ENCODE data around the gene EGF.

The EGF gene

GRCh38 chr4:109952612-109953011, 39.9 kb downstream of the EGF start:
- peak; percentile 28; the same call in 1 of the 2 replicates for TF ChIP-seq CTCF (IDR thresholded peaks at IDR 0.05; ENCODE audit: control insufficient read depth, extremely low read depth, insufficient read depth)
- no peak overlapping the region for H3K4me3 ChIP-seq (ENCODE audit: low read depth, low read length)
- DNase-seq (ENCODE audit: low read depth): no peak

DNA sequence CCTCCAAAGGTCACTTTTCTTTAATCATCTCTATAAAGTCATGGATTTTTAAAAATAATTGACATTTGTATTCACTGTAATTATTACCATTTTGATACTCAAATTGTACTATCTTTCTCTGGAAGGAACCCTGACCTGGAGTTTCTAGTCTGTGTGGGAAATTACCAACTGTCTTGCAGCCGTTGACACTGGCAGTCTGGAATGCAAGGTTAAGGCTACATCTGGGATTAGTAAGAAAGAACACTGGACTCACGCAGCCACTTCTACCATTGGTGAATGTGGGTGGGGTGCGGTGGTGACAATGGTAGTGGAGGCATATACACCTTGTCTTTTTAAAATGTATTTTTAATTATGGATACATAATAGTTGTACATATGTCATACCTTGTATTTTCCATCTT, 40.9 kb downstream of the EGF start:
- DNase-seq (ENCODE audit: low read depth): no peak
- H3K4me3 ChIP-seq (ENCODE audit: low read depth, low read length): no peak overlapping the region
- TF ChIP-seq CTCF (IDR thresholded peaks at IDR 0.05; ENCODE audit: control insufficient read depth, extremely low read depth, insufficient read depth): no peak

DNA sequence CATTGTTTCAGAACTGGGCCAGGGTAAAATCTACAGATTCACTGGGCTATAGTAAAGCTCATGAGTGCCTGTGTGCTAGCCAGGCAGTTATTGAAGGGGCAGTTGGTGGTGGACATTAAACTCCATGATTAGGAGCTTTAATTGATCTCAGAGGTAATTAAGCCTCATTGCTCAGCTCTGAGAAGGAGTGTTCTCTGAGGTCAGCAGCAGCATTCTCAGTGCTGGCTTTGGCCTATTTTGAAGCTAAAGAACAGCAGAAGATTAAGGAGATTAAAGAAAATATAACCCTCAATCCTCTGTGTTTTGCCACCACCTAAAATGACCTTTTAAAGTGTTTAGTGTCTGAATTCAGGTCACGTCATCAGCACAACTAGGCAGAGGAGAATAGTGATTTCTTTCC, 42.5 kb downstream of the EGF start:
- TF ChIP-seq CTCF (IDR thresholded peaks at IDR 0.05; ENCODE audit: control insufficient read depth, extremely low read depth, insufficient read depth): no peak
- no peak overlapping the region for H3K4me3 ChIP-seq (ENCODE audit: low read depth, low read length)
- no peak for DNase-seq (ENCODE audit: low read depth)

- no peak for DNase-seq (ENCODE audit: low read depth)
- no peak for TF ChIP-seq CTCF (IDR thresholded peaks at IDR 0.05; ENCODE audit: control insufficient read depth, extremely low read depth, insufficient read depth)
- no peak overlapping the region for H3K4me3 ChIP-seq (ENCODE audit: low read depth, low read length)
Measured at GRCh38 chr4:109957227-109957626, 44.5 kb downstream of the EGF start.

GRCh38 chr4:109959195-109959594, 46.5 kb downstream of the EGF start:
- no peak for DNase-seq (ENCODE audit: low read depth)
- no peak overlapping the region for H3K4me3 ChIP-seq (ENCODE audit: low read depth, low read length)
- TF ChIP-seq CTCF (IDR thresholded peaks at IDR 0.05; ENCODE audit: control insufficient read depth, extremely low read depth, insufficient read depth): no peak

- no peak for DNase-seq (ENCODE audit: low read depth)
Measured at GRCh38 chr4:109962401-109962800, 49.7 kb downstream of the EGF start.

More at GRCh38 chr4:109962401-109962800, 49.7 kb downstream of the EGF start:
- H3K4me3 ChIP-seq (ENCODE audit: low read depth, low read length): no peak overlapping the region
- TF ChIP-seq CTCF (IDR thresholded peaks at IDR 0.05; ENCODE audit: control insufficient read depth, extremely low read depth, insufficient read depth): no peak

Data from LNCaP clone FGC (cell line).